Coronary artery (tissue), 2 donors: ENCODE data around the gene AOC1.

Experiments used
- DNase-seq: peaks from one replicate; pipeline ENCODE4 v3.0.0-alpha.2; 2017; ENCODE audit warnings: low spot score
- H3K27ac ChIP-seq, 2 donors: fragments of 200-600 bp; sonication (generic); one replicate each; pipeline ENCODE4 v1.5.1; 2016 to 2019
- H3K4me3 ChIP-seq: fragments of 200-600 bp; sonication (generic); 2 replicates; pipeline ENCODE4 v1.5.1; 2016; ENCODE audit warnings: mild to moderate bottlenecking, moderate library complexity
- TF ChIP-seq, protein P1 (sequence below): fragments of 200-600 bp; sonication (generic); IDR thresholded peaks from one replicate; pipeline ENCODE4 v1.5.1; 2019; ENCODE audit warnings: antibody characterized with exemption

The AOC1 gene

GRCh38 chr7:150814328-150815001 is 37.9 kb upstream of the AOC1 start:
- H3K4me3 ChIP-seq = no peak overlapping the region
- TF ChIP-seq, protein P1, sequence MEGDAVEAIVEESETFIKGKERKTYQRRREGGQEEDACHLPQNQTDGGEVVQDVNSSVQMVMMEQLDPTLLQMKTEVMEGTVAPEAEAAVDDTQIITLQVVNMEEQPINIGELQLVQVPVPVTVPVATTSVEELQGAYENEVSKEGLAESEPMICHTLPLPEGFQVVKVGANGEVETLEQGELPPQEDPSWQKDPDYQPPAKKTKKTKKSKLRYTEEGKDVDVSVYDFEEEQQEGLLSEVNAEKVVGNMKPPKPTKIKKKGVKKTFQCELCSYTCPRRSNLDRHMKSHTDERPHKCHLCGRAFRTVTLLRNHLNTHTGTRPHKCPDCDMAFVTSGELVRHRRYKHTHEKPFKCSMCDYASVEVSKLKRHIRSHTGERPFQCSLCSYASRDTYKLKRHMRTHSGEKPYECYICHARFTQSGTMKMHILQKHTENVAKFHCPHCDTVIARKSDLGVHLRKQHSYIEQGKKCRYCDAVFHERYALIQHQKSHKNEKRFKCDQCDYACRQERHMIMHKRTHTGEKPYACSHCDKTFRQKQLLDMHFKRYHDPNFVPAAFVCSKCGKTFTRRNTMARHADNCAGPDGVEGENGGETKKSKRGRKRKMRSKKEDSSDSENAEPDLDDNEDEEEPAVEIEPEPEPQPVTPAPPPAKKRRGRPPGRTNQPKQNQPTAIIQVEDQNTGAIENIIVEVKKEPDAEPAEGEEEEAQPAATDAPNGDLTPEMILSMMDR = no peak
- no peak overlapping the region for H3K27ac ChIP-seq
- DNase-seq = no peak

GRCh38 chr7:150818971-150819370 is 33.3 kb upstream of the AOC1 start:
- no peak for DNase-seq
- Histone ChIP-seq H3K27ac (no peak overlapping the region), H3K4me3 (no peak overlapping the region)
- TF ChIP-seq, protein P1 = no peak

DNA sequence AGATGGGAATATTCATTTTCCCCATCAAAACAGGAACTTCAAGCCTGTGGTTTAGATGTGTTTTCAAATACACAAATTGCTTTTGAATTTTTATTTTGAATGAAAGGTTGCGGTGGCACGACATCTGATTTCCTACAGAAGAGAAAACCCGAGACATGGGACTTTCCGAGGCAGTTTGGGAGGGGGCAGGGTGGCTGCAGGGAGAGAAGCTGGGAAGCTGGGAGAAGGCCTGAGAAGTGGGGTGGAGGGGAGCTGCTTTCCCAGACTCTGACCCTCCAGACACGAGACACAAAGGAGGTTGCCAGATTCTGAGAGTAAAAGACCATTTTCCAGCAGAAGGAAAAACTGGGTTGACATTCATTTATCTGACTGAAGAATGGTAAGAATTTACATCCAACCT is 32.2 kb upstream of the AOC1 start:
- Histone ChIP-seq H3K27ac (no peak overlapping the region), H3K4me3 (no peak overlapping the region)
- DNase-seq = no peak
- TF ChIP-seq, protein P1 = no peak

- TF ChIP-seq, protein P1 = no peak
- Histone ChIP-seq H3K4me3 (no peak overlapping the region), H3K27ac (no peak overlapping the region)
- no peak for DNase-seq
Observed at GRCh38 chr7:150820578-150821198, 31.6 kb upstream of the AOC1 start.

DNA sequence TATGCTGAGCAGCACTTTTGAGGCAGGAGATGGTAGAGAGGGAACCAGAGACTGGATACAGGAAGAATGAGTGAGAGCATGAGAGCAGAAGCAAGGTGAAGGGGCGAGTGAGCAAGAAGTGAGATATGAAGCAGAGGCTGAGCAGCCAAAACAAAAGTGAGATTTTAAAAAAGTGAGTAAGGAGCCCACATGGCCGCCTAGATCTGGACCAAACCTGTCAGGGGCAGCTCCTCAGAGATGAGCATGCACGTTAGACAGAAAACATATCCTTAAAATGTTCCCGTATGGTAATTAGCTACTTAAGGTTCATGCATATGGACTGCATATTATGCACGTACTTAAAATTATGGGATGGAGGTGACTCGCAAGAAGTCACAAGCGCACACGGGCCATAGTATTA is 29.3 kb upstream of the AOC1 start:
- H3K27ac ChIP-seq = no peak overlapping the region
- no peak overlapping the region for H3K4me3 ChIP-seq
- no peak for DNase-seq
- TF ChIP-seq, protein P1 = no peak

DNA sequence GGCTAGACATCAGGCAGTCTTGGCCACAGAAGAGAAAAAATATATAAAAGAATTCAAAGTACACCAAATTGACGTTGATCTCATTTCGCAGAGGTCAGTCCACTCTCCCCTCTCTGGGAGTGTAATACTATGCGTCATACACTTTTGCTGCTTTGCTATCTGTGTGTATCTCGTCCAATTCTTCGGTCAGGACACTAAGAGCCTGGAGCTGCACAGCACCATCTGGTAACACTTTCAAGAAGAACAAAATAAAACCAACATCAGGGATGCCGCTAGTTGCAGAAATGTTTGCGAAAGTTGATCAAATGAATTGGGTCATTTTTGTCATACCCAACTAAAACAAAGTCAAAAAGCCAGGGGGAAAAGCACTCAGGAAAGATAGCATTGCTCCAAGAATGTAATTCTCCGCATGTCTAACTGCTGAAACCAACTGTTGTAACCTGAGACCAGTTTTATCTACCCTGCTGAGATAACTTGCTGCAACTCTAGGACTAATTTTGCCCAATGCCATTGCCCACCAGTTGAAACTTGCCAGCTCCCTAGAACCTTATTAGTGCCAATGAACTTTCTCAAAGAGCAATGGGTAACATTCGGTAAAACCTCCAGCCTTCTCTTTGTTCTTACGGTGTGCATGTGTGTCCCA is 28.7 kb upstream of the AOC1 start:
- TF ChIP-seq, protein P1 = no peak
- no peak overlapping the region for H3K27ac ChIP-seq
- DNase-seq = no peak

More for the DNA sequence above, 28.7 kb upstream of the AOC1 start:
- H3K4me3 ChIP-seq = no peak overlapping the region
